Measurements from ENCODE around the gene SLC26A1. TPM values are rescaled to one million over a fixed set of nuclear protein-coding genes. Genes with fewer than 3 reads are reported as not detected.

SLC26A1 gene
- total and polyA plus RNA-seq, 2 of the 13 experiments (the other 11 are each of a cell fraction or from before 2014, with no cell fraction given): 5.4 to 22.9 TPM

- no peak for TF ChIP-seq ZNF224 (CRISPR knock-in tag; IDR thresholded peaks at IDR 0.05)
- TF ChIP-seq ZNF607 (CRISPR knock-in tag; IDR thresholded peaks at IDR 0.05; ENCODE audit: borderline replicate concordance): peak; percentile 60; the same call in 1 of the 2 replicates
- TF ChIP-seq FOXO1 (CRISPR knock-in tag; IDR thresholded peaks at IDR 0.05): no peak
- no peak for TF ChIP-seq MIER2 (CRISPR knock-in tag; IDR thresholded peaks at IDR 0.05)
- TF ChIP-seq POLR2G (IDR thresholded peaks at IDR 0.05; ENCODE audit: low read depth, low read length): peak; percentile 83
- TF ChIP-seq ZNF773 (CRISPR knock-in tag; IDR thresholded peaks at IDR 0.05; ENCODE audit: borderline replicate concordance): no peak
- TF ChIP-seq ZBTB7B (CRISPR knock-in tag; IDR thresholded peaks at IDR 0.05): peak; percentile 34; the same call in 1 of the 2 replicates
- TF ChIP-seq MATR3 (CRISPR knock-in tag; IDR thresholded peaks at IDR 0.05): no peak
- 0 out of 4 replicates have a peak, but pooled peaks of 1 of the 2 experiments have one; percentile 28 for TF ChIP-seq HMGXB4 (CRISPR knock-in tag; IDR thresholded peaks at IDR 0.05; ENCODE audit: borderline replicate concordance in 1 of 2, low read depth in 1 of 2)
- no peak for TF ChIP-seq TEAD3 (CRISPR knock-in tag; optimal IDR thresholded peaks at IDR 0.05; ENCODE audit: borderline replicate concordance)
- peak; percentile 22; the same call in 1 of the 2 replicates for TF ChIP-seq ARID4A (CRISPR knock-in tag; IDR thresholded peaks at IDR 0.05; ENCODE audit: borderline replicate concordance)
- TF ChIP-seq FOSL2 (CRISPR knock-in tag; IDR thresholded peaks at IDR 0.05): no peak
- TF ChIP-seq ZNF512 (CRISPR knock-in tag; IDR thresholded peaks at IDR 0.05): no peak
- TF ChIP-seq THAP7 (CRISPR knock-in tag; IDR thresholded peaks at IDR 0.05): peak; percentile 82; the same call in 1 of the 2 replicates
- peak; percentile 63 for TF ChIP-seq RBM39 (IDR thresholded peaks at IDR 0.05; ENCODE audit: low read depth, low read length, poor library complexity, severe bottlenecking)
Observed at GRCh38 chr4:985123-985830, 7.9 kb downstream of the SLC26A1 start (continued).

Measured in HepG2 (cell line).